H1 (cell line): ENCODE measurements around the gene MXRA8. TPM values are rescaled to one million over a fixed set of nuclear protein-coding genes. Genes with fewer than 3 reads are reported as not detected.

Experiments used
- CTCF ChIA-PET: fragments of 300-600 bp; sonication (Branson Sonifier 250); formaldehyde crosslinking; loops from one replicate; lab custom pipeline; 2021; ENCODE audit not compliant: partially characterized antibody; lab: Charles Lee
- POLR2A ChIA-PET: fragments of 300-600 bp; sonication (Branson Sonifier 250); formaldehyde crosslinking; loops from one replicate; lab custom pipeline; 2021; ENCODE audit warnings: inconsistent platforms; ENCODE audit not compliant: partially characterized antibody; lab: Charles Lee
- DNase-seq, 2 experiments: peaks; one replicate each; pipeline versions ENCODE4 v3.0.0 to v3.0.0-alpha.2; 2010 to 2022; ENCODE audit warnings: low spot score in 2 of 2, low read depth in 1 of 2, mixed read lengths in 1 of 2
- FAIRE-seq: peaks from 2 replicates; lab custom pipeline; 2011; peaks lifted over from hg19 to GRCh38; lab: Jason Lieb, UNC
- H2AFZ ChIP-seq: 2 replicates; pipeline ENCODE4 v1.8.1; 2012; ENCODE audit warnings: low read length, inconsistent platforms
- H2AK5ac ChIP-seq: 2 replicates; pipeline ENCODE4 v1.6.1; 2013; ENCODE audit warnings: low read depth, low read length
- H2BK120ac ChIP-seq: replicated peaks from 2 replicates; pipeline ENCODE3; 2013; ENCODE audit warnings: low read depth, low read length, inconsistent platforms
- H2BK12ac ChIP-seq: 2 replicates; pipeline ENCODE4 v1.6.1; 2013; ENCODE audit warnings: low read depth, low read length
- H2BK15ac ChIP-seq: 2 replicates; pipeline ENCODE4 v1.6.1; 2013; ENCODE audit warnings: low read length
- H2BK20ac ChIP-seq: 2 replicates; pipeline ENCODE4 v1.6.1; 2013; ENCODE audit warnings: low read length
- H2BK5ac ChIP-seq: 2 replicates; pipeline ENCODE4 v1.6.1; 2013; ENCODE audit warnings: low read depth, low read length
- H3K14ac ChIP-seq: 2 replicates; pipeline ENCODE4 v1.6.1; 2013; ENCODE audit warnings: inconsistent platforms; ENCODE audit not compliant: insufficient read length
- H3K18ac ChIP-seq: 2 replicates; pipeline ENCODE4 v1.6.1; 2013; ENCODE audit warnings: low read length; ENCODE audit errors: extremely low read depth
- H3K23ac ChIP-seq: 2 replicates; pipeline ENCODE4 v1.6.1; 2013; ENCODE audit warnings: inconsistent platforms; ENCODE audit not compliant: insufficient read length
- H3K23me2 ChIP-seq: 2 replicates; pipeline ENCODE4 v1.6.1; 2013; ENCODE audit warnings: low read depth, low read length
- H3K27ac ChIP-seq: 2 replicates; pipeline ENCODE4 v1.6.1; 2011; ENCODE audit warnings: low read depth, low read length, inconsistent platforms
- H3K27me3 ChIP-seq, 4 experiments: replicated peaks in 1 of 4; 1 replicate in 1 of 4; 2 replicates in 3 of 4; pipeline versions ENCODE4 v1.6.1 to v1.8.1; 2011 to 2013; ENCODE audit warnings: low read length in 3 of 4, mild to moderate bottlenecking in 3 of 4, inconsistent platforms in 2 of 4, mixed read lengths in 2 of 4, moderate library complexity in 1 of 4; ENCODE audit not compliant: control insufficient read depth in 3 of 4, insufficient read depth in 3 of 4; ENCODE audit errors: extremely low read depth in 1 of 4
- H3K36me3 ChIP-seq, 4 experiments: 2 replicates each; pipeline versions ENCODE4 v1.6.1 to v1.8.1; 2011 to 2013; ENCODE audit warnings: mild to moderate bottlenecking in 4 of 4, low read length in 3 of 4, moderate library complexity in 2 of 4, control low read depth in 1 of 4, inconsistent platforms in 1 of 4; ENCODE audit not compliant: insufficient read depth in 4 of 4, control insufficient read depth in 2 of 4
- H3K4ac ChIP-seq: replicated peaks from 2 replicates; pipeline ENCODE3; 2013; ENCODE audit warnings: low read length, low read depth, mixed read lengths, inconsistent platforms; ENCODE audit not compliant: insufficient read length
- H3K4me1 ChIP-seq, 4 experiments: replicated peaks in 1 of 4; 1 replicate in 1 of 4; 2 replicates in 3 of 4; pipeline versions ENCODE4 v1.6.1 to v1.8.1; 2011 to 2013; ENCODE audit warnings: low read length in 3 of 4, inconsistent platforms in 2 of 4, mixed read lengths in 1 of 4; ENCODE audit not compliant: insufficient read depth in 4 of 4, control insufficient read depth in 3 of 4
- H3K4me2 ChIP-seq, 2 experiments: 2 replicates each; pipeline versions ENCODE4 v1.6.1 to v1.8.1; 2011 to 2013; ENCODE audit warnings: low read depth in 2 of 2, low read length in 2 of 2, control low read depth in 1 of 2, inconsistent platforms in 1 of 2, mild to moderate bottlenecking in 1 of 2; ENCODE audit not compliant: insufficient read depth in 1 of 2
- H3K4me3 ChIP-seq, 4 experiments: fragments of 200-600, 300-600 bp in 1 of 4; sonication (generic), shearing (Covaris generic), sonication (Bioruptor Twin) in 1 of 4; 2 replicates each; pipeline versions ENCODE4 v1.5.1 to v1.8.1; 2011 to 2016; ENCODE audit warnings: low read length in 4 of 4, low read depth in 3 of 4, control low read depth in 2 of 4, inconsistent platforms in 2 of 4, mild to moderate bottlenecking in 2 of 4, mixed read lengths in 1 of 4, moderate library complexity in 1 of 4; ENCODE audit not compliant: insufficient read depth in 2 of 4; ENCODE audit errors: extremely low read depth in 1 of 4
- H3K56ac ChIP-seq: replicated peaks from 2 replicates; pipeline ENCODE3; 2013; ENCODE audit warnings: low read depth, mild to moderate bottlenecking, mixed read lengths, low read length, inconsistent platforms; ENCODE audit not compliant: insufficient read length
- H3K79me1 ChIP-seq: 2 replicates; pipeline ENCODE4 v1.6.1; 2013; ENCODE audit warnings: low read depth, low read length, control low read depth
- H3K79me2 ChIP-seq, 2 experiments: 2 replicates each; pipeline versions ENCODE4 v1.6.1 to v1.8.1; 2012 to 2013; ENCODE audit warnings: low read length in 2 of 2, mild to moderate bottlenecking in 2 of 2, inconsistent platforms in 1 of 2; ENCODE audit not compliant: insufficient read depth in 2 of 2, control insufficient read depth in 1 of 2
- H3K9ac ChIP-seq, 4 experiments: replicated peaks in 1 of 4; 1 replicate in 1 of 4; 2 replicates in 3 of 4; pipeline versions ENCODE4 v1.6.1 to v1.8.1; 2011 to 2013; ENCODE audit warnings: low read depth in 3 of 4, low read length in 3 of 4, control low read depth in 2 of 4, mild to moderate bottlenecking in 2 of 4, moderate library complexity in 2 of 4, inconsistent platforms in 1 of 4; ENCODE audit errors: extremely low read depth in 1 of 4
- H3K9me3 ChIP-seq, 2 experiments: 2 replicates each; pipeline versions ENCODE4 v1.6.1 to v1.8.1; 2012 to 2013; ENCODE audit warnings: mild to moderate bottlenecking in 2 of 2, moderate library complexity in 2 of 2, control low read depth in 1 of 2, inconsistent platforms in 1 of 2, low read depth in 1 of 2, low read length in 1 of 2, mixed read lengths in 1 of 2; ENCODE audit not compliant: insufficient read depth in 2 of 2
- H4K20me1 ChIP-seq, 2 experiments: replicated peaks in 1 of 2; 2 replicates each; pipeline versions ENCODE3 to v1.8.1; 2011 to 2013; ENCODE audit warnings: inconsistent platforms in 2 of 2, low read length in 2 of 2, mild to moderate bottlenecking in 1 of 2; ENCODE audit not compliant: insufficient read depth in 2 of 2, control insufficient read depth in 1 of 2
- H4K5ac ChIP-seq: 2 replicates; pipeline ENCODE4 v1.6.1; 2013; ENCODE audit warnings: low read length, low read depth, mixed read lengths, inconsistent platforms; ENCODE audit not compliant: insufficient read length
- H4K8ac ChIP-seq: 2 replicates; pipeline ENCODE4 v1.8.0; 2013; ENCODE audit warnings: mild to moderate bottlenecking, moderate library complexity, low read length, inconsistent platforms; ENCODE audit not compliant: insufficient read depth; ENCODE audit errors: extremely low read depth
- H4K91ac ChIP-seq: replicated peaks from 2 replicates; pipeline ENCODE3; 2013; ENCODE audit warnings: low read length, mixed read lengths, inconsistent platforms; ENCODE audit not compliant: insufficient read length
- CHD1 ChIP-seq: IDR thresholded peaks from 2 replicates; pipeline ENCODE4 v1.6.1; 2012; ENCODE audit warnings: low read depth, low read length, improper control_type of control experiment
- FOSL1 ChIP-seq: IDR thresholded peaks from 2 replicates; pipeline ENCODE4 v1.6.1; 2011; ENCODE audit warnings: mild to moderate bottlenecking, low read depth, low read length, moderate library complexity; ENCODE audit not compliant: insufficient read depth
- MAFK ChIP-seq: IDR thresholded peaks from 2 replicates; pipeline ENCODE4 v1.6.1; 2012; ENCODE audit warnings: low read depth, mild to moderate bottlenecking, improper control_type of control experiment, low read length
- NANOG ChIP-seq: IDR thresholded peaks from 2 replicates; pipeline ENCODE4 v1.6.1; 2011; ENCODE audit warnings: low read length, low read depth, mild to moderate bottlenecking, inconsistent platforms; ENCODE audit not compliant: insufficient read depth, poor library complexity, severe bottlenecking
- SAP30 ChIP-seq: fragments of 300-600 bp; sonication (generic); IDR thresholded peaks from 2 replicates; pipeline ENCODE4 v1.7.1; 2012; ENCODE audit warnings: low read length, moderate library complexity, mild to moderate bottlenecking, inconsistent platforms; ENCODE audit not compliant: insufficient read depth, insufficient replicate concordance
- SIX5 ChIP-seq: IDR thresholded peaks from 2 replicates; pipeline ENCODE4 v1.6.1; 2011; ENCODE audit warnings: mild to moderate bottlenecking, low read depth, low read length
- SUZ12 ChIP-seq: fragments of 200-600 bp; sonication (generic); IDR thresholded peaks from 2 replicates; pipeline ENCODE4 v1.6.1; 2012; ENCODE audit warnings: mild to moderate bottlenecking, inconsistent platforms, low read length, moderate library complexity, mixed read lengths
- TEAD4 ChIP-seq: IDR thresholded peaks from 2 replicates; pipeline ENCODE4 v1.6.1; 2012; ENCODE audit warnings: low read depth, low read length, inconsistent platforms, mixed read lengths
- YY1 ChIP-seq: IDR thresholded peaks from 2 replicates; pipeline ENCODE4 v1.6.1; 2011; ENCODE audit warnings: low read depth, mild to moderate bottlenecking, low read length
- WGBS, 2 experiments: shearing (Covaris generic) in 1 of 2; methylation state at CpG; one replicate each; pipeline versions ENCODE4 v1.1.6 to v1.1.7; 2013 to 2015; ENCODE audit warnings: low lambda C conversion rate in 2 of 2, mixed read lengths in 2 of 2, inconsistent platforms in 1 of 2, low coverage in 1 of 2, missing lambda C conversion rate in 1 of 2; ENCODE audit not compliant: insufficient replicate concordance in 2 of 2, insufficient coverage in 1 of 2, insufficient read length in 1 of 2; ENCODE audit errors: extremely low coverage in 1 of 2, missing lambda C conversion rate in 1 of 2; 5-methylcytosine and 5-hydroxymethylcytosine counted together
- polyA plus RNA-seq, 7 experiments: library from polyadenylated mRNA; depleted of rRNA in 3 of 7; stranded (reverse) in 5 of 7; unstranded in 2 of 7; fragments of >200 nt in 5 of 7; fragments of 200-250 nt in 2 of 7; gene quantifications; 1 replicate in 5 of 7; 2 replicates in 1 of 7; 4 replicates in 1 of 7; pipeline versions ENCODE4 v1.2.1 to v1.2.3, GENCODE V29; 2011 to 2013; ENCODE audit warnings: missing spikeins in 2 of 7, mixed read lengths in 2 of 7
- total RNA-seq: library from RNA; stranded (reverse); fragmentation: NEBNext Ultra II Directional; extraction: Animal tissue kit (Norgen Biotek cat#: 25700); gene quantifications from 2 replicates; pipeline ENCODE4 v1.2.1, GENCODE V29; 2021
- TF ChIP-seq, protein P1 (sequence below): IDR thresholded peaks from 2 replicates; pipeline ENCODE4 v1.6.1; 2012; ENCODE audit warnings: inconsistent platforms
- TF ChIP-seq, protein P2 (sequence below): IDR thresholded peaks from 2 replicates; pipeline ENCODE4 v1.6.1; 2012; ENCODE audit warnings: inconsistent platforms

The MXRA8 gene
- total and polyA plus RNA-seq, 2 of the 8 experiments (the other 6 are each of a cell fraction or from before 2014, with no cell fraction given) = 10.5 to 17.2 TPM

DNA sequence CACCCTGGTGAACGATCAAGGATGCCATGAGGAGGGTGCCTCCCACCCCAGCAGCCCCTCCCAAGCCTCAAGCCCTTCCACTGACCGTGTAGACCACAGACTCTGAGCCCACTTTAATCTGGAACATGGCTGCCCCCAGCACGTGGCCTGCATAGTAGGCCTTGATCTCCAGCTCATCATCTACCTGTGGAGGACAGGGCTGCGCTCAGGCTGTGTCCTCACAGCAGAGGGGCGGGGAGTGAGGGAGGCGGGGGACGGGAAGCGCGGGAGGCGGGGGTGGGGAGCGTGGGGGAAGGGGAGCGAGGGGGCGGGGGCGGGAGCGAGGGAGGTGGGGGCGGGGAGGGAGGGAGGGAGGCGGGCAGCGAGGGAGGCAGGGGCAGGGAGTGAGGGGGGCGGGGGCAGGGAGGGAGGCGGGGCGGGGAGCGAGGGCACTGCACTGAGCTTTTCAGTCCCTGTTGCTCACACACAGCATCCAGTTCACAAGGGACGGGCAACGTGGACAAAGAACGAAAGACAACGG lies 42.9 kb downstream of the MXRA8 start:
- Histone ChIP-seq H2BK20ac (no peak overlapping the region), H4K5ac (peak overlapping the region; percentile 44), H3K79me1 (peaks cover 14% of the 10 kb centered on the region), H2BK12ac (peak overlapping the region; percentile 50; the same call in 1 of the 2 replicates), H3K23ac (no peak overlapping the region), H3K27me3 (no peaks in the 10 kb centered on the region), H3K79me2 (peaks cover 3 to 16% of the 10 kb centered on the region in 2 experiments; a peak in 2 of 4 replicates), H2BK120ac (no peak overlapping the region), H3K14ac (no peak overlapping the region), H3K23me2 (no peaks in the 10 kb centered on the region), H3K4me3 (peak overlapping the region in 1 of 4 experiments; percentile 19; a peak in 1 of 8 replicates), H3K36me3 (peaks cover 17 to 53% (median 40%) of the 10 kb centered on the region in 4 experiments), H2BK5ac (0 out of 2 replicates have a peak overlapping the region, but pooled peaks have one; percentile 48), H4K8ac (no peak overlapping the region), H2BK15ac (no peak overlapping the region), H4K91ac (peak overlapping the region; percentile 82), H2AFZ (no peak overlapping the region), H3K9ac (peak overlapping the region in 2 of 4 experiments; percentile 6 to 18; a peak in 2 of 7 replicates), H3K4me2 (peak overlapping the region; percentile 33 to 49), H3K56ac (no peak overlapping the region), H3K4me1 (peaks cover 0 to 11% (median 4%) of the 10 kb centered on the region in 4 experiments; a peak in 6 of 7 replicates), H3K9me3 (no peaks in the 10 kb centered on the region), H3K27ac (0 out of 2 replicates have a peak overlapping the region, but pooled peaks have one; percentile 41), H4K20me1 (peaks cover 13 to 28% of the 10 kb centered on the region in 2 experiments), H3K18ac (peak overlapping the region; percentile 90; the same call in 1 of the 2 replicates), H2AK5ac (peak overlapping the region; percentile 60; the same call in 1 of the 2 replicates), H3K4ac (no peak overlapping the region)
- CTCF ChIA-PET = interaction anchor here (0.7 to 1.7 kb wide), 6 partner anchors 8 to 110 kb away, joined by 3 to 5 read pairs (median 3); no protein-coding TSS in a partner anchor
- WGBS, 2 experiments = 67% methylated on average over 6 of the region's 26 CpGs; no CpG with 5 or more reads in 1 of the 2 experiments
- POLR2A ChIA-PET = interaction anchor here (0.6 to 10.1 kb wide), 12 partner anchors 10 to 1111 kb away, joined by 3 to 134 read pairs (median 4); partner anchors contain the start of gene TAS1R3
- no peak for FAIRE-seq
- no peak for DNase-seq
- TF ChIP-seq SIX5 = no peak
- TF ChIP-seq, protein P1, sequence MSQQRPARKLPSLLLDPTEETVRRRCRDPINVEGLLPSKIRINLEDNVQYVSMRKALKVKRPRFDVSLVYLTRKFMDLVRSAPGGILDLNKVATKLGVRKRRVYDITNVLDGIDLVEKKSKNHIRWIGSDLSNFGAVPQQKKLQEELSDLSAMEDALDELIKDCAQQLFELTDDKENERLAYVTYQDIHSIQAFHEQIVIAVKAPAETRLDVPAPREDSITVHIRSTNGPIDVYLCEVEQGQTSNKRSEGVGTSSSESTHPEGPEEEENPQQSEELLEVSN = peak; percentile 39; the same call in 1 of the 2 replicates
- TF ChIP-seq NANOG = no peak
- TF ChIP-seq SAP30 = no peak
- TF ChIP-seq CHD1 = no peak
- TF ChIP-seq TEAD4 = no peak
- TF ChIP-seq SUZ12 = no peak
- TF ChIP-seq, protein P2, sequence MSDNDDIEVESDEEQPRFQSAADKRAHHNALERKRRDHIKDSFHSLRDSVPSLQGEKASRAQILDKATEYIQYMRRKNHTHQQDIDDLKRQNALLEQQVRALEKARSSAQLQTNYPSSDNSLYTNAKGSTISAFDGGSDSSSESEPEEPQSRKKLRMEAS = peak; percentile 95
- no peak for TF ChIP-seq MAFK
- peak; percentile 74 for TF ChIP-seq YY1
- no peak for TF ChIP-seq FOSL1
